Measurements from ENCODE around the gene PLCXD3.

PLCXD3 gene

GRCh38 chr5:41509399-41510175 is 814 bp downstream of the PLCXD3 start:
- H3K4me3 ChIP-seq (ENCODE audit: low read depth, low read length), result no peak overlapping the region
- DNase-seq (ENCODE audit: low read depth), result no peak
- TF ChIP-seq POLR2A (IDR thresholded peaks at IDR 0.05; ENCODE audit: extremely low read depth, insufficient read length) (no peak), MYC (IDR thresholded peaks at IDR 0.05; ENCODE audit: low read depth, low read length) (no peak), CTCF (IDR thresholded peaks at IDR 0.05; ENCODE audit: low read depth, low read length) (no peak), MAX (IDR thresholded peaks at IDR 0.05; ENCODE audit: low read depth, low read length) (no peak)

GRCh38 chr5:41508696-41509398 is 1.6 kb downstream of the PLCXD3 start:
- H3K4me3 ChIP-seq (ENCODE audit: low read depth, low read length), result no peak overlapping the region
- TF ChIP-seq MAX (IDR thresholded peaks at IDR 0.05; ENCODE audit: low read depth, low read length) (no peak), POLR2A (IDR thresholded peaks at IDR 0.05; ENCODE audit: extremely low read depth, insufficient read length) (no peak), CTCF (IDR thresholded peaks at IDR 0.05; ENCODE audit: low read depth, low read length) (no peak), MYC (IDR thresholded peaks at IDR 0.05; ENCODE audit: low read depth, low read length) (no peak)
- DNase-seq (ENCODE audit: low read depth), result no peak

GRCh38 chr5:41508186-41508585 is 2.2 kb downstream of the PLCXD3 start:
- TF ChIP-seq MAX (IDR thresholded peaks at IDR 0.05; ENCODE audit: low read depth, low read length), result no peak
- TF ChIP-seq CTCF (IDR thresholded peaks at IDR 0.05; ENCODE audit: low read depth, low read length), result no peak
- no peak for TF ChIP-seq MYC (IDR thresholded peaks at IDR 0.05; ENCODE audit: low read depth, low read length)
- no peak for TF ChIP-seq POLR2A (IDR thresholded peaks at IDR 0.05; ENCODE audit: extremely low read depth, insufficient read length)
- H3K4me3 ChIP-seq (ENCODE audit: low read depth, low read length), result no peak overlapping the region
- DNase-seq (ENCODE audit: low read depth), result no peak

GRCh38 chr5:41507501-41507900 is 2.9 kb downstream of the PLCXD3 start:
- TF ChIP-seq MAX (IDR thresholded peaks at IDR 0.05; ENCODE audit: low read depth, low read length) (no peak), POLR2A (IDR thresholded peaks at IDR 0.05; ENCODE audit: extremely low read depth, insufficient read length) (no peak), MYC (IDR thresholded peaks at IDR 0.05; ENCODE audit: low read depth, low read length) (no peak), CTCF (IDR thresholded peaks at IDR 0.05; ENCODE audit: low read depth, low read length) (no peak)
- no peak for DNase-seq (ENCODE audit: low read depth)
- no peak overlapping the region for H3K4me3 ChIP-seq (ENCODE audit: low read depth, low read length)

GRCh38 chr5:41503860-41504259 is 6.5 kb downstream of the PLCXD3 start:
- no peak overlapping the region for H3K4me3 ChIP-seq (ENCODE audit: low read depth, low read length)
- DNase-seq (ENCODE audit: low read depth), result no peak
- TF ChIP-seq CTCF (IDR thresholded peaks at IDR 0.05; ENCODE audit: low read depth, low read length) (no peak), MAX (IDR thresholded peaks at IDR 0.05; ENCODE audit: low read depth, low read length) (no peak), MYC (IDR thresholded peaks at IDR 0.05; ENCODE audit: low read depth, low read length) (no peak), POLR2A (IDR thresholded peaks at IDR 0.05; ENCODE audit: extremely low read depth, insufficient read length) (no peak)
